GM21367 (cell line): Measurements from ENCODE around the gene TMEM95.

Experiments used
- ATAC-seq: cut with Tn5 transposase; IDR thresholded peaks from one replicate; pipeline ENCODE4 v1.9.1; 2021; ENCODE audit not compliant: unreplicated experiment

The TMEM95 gene

GRCh38 chr17:7374353-7374752 lies 19.4 kb downstream of the TMEM95 start:
- ATAC-seq, result no peak

GRCh38 chr17:7379134-7379533 lies 24.2 kb downstream of the TMEM95 start:
- ATAC-seq, result no peak

- ATAC-seq, result no peak
Observed at GRCh38 chr17:7380321-7380720, 25.4 kb downstream of the TMEM95 start.

GRCh38 chr17:7380855-7381683 lies 26.1 kb downstream of the TMEM95 start, which contains the start of gene TNK1:
TSS of gene TNK1 (plus strand) at chr17:7381089. CDS start at chr17:7382927, 1,838 bp downstream.
- ATAC-seq, result no peak

GRCh38 chr17:7382901-7383300 lies 27.9 kb downstream of the TMEM95 start:
- ATAC-seq, result no peak

GRCh38 chr17:7383371-7383741 lies 28.4 kb downstream of the TMEM95 start:
- no peak for ATAC-seq

GRCh38 chr17:7383742-7384488 lies 29.0 kb downstream of the TMEM95 start:
- ATAC-seq, result no peak

- ATAC-seq, result no peak
Observed at GRCh38 chr17:7384489-7385081, 29.6 kb downstream of the TMEM95 start.

- no peak for ATAC-seq
Observed at GRCh38 chr17:7388856-7389255, 33.9 kb downstream of the TMEM95 start.

- no peak for ATAC-seq
Observed at GRCh38 chr17:7389924-7390910, 35.3 kb downstream of the TMEM95 start.

GRCh38 chr17:7391307-7391706 lies 36.4 kb downstream of the TMEM95 start:
- ATAC-seq, result no peak

- ATAC-seq, result no peak
Observed at GRCh38 chr17:7392696-7393612, 38.0 kb downstream of the TMEM95 start.

GRCh38 chr17:7393613-7394451 lies 38.9 kb downstream of the TMEM95 start:
- peak; percentile 17 for ATAC-seq

GRCh38 chr17:7394452-7395191 lies 39.7 kb downstream of the TMEM95 start, which contains the start of gene PLSCR3:
TSS of gene PLSCR3 (minus strand) at chr17:7394525. CDS start at chr17:7394110, 415 bp downstream.
- ATAC-seq, result peak; percentile 65

- ATAC-seq, result no peak
Observed at GRCh38 chr17:7396147-7396546, 41.2 kb downstream of the TMEM95 start.

- ATAC-seq, result no peak
Observed at GRCh38 chr17:7398612-7399011, 43.7 kb downstream of the TMEM95 start.

- no peak for ATAC-seq
Observed at GRCh38 chr17:7403043-7403726, 48.2 kb downstream of the TMEM95 start.

- no peak for ATAC-seq
Observed at GRCh38 chr17:7403727-7403976, 48.7 kb downstream of the TMEM95 start.
